Right lobe of liver (tissue), 6 donors: ENCODE results near the gene GNPTG. TPM values are rescaled to one million over a fixed set of nuclear protein-coding genes. Genes with fewer than 3 reads are reported as not detected.

Source experiments
- ATAC-seq, 4 donors: fragments of 200-7000 bp; cut with Tn5 transposase; one replicate each; pipeline ENCODE4 v1.9.1; 2020; ENCODE audit warnings: mild to moderate bottlenecking in 4 of 4, moderate library complexity in 4 of 4
- DNase-seq, 3 donors: peaks; one replicate each; pipeline ENCODE4 v3.0.0-alpha.2; 2020
- H3K27ac ChIP-seq, 3 donors: fragments of 200-600 bp; one replicate each; pipeline ENCODE4 v1.8.0; 2022
- H3K27me3 ChIP-seq, 2 donors: fragments of 200-600 bp; one replicate each; pipeline ENCODE4 v1.8.0; 2022
- H3K36me3 ChIP-seq, 4 donors: fragments of 200-600 bp; sonication (generic) in 1 of 4; one replicate each; pipeline versions ENCODE4 v1.5.1 to v1.8.0; 2017 to 2022; ENCODE audit warnings: control low read depth in 1 of 4
- H3K4me1 ChIP-seq, 4 donors: fragments of 200-600 bp; sonication (generic) in 1 of 4; one replicate each; pipeline versions ENCODE4 v1.5.1 to v1.8.0; 2017 to 2022; ENCODE audit warnings: control low read depth in 1 of 4
- H3K4me3 ChIP-seq, 3 donors: fragments of 200-600 bp; one replicate each; pipeline ENCODE4 v1.8.0; 2022
- H3K9me3 ChIP-seq, 4 donors: fragments of 200-600 bp; sonication (generic) in 1 of 4; one replicate each; pipeline versions ENCODE4 v1.5.1 to v1.8.0; 2017 to 2022; ENCODE audit warnings: control low read depth in 1 of 4
- CTCF ChIP-seq, 4 donors: fragments of 200-600 bp in 3 of 4; fragments of 450-650 bp in 1 of 4; IDR thresholded peaks; one replicate each; pipeline versions ENCODE4 v1.5.1 to v1.8.0; 2016 to 2022; ENCODE audit warnings: antibody characterized with exemption in 4 of 4, mild to moderate bottlenecking in 2 of 4
- POLR2A ChIP-seq: fragments of 450-650 bp; IDR thresholded peaks from one replicate; pipeline ENCODE4 v1.6.1; 2017; ENCODE audit warnings: antibody characterized with exemption, mild to moderate bottlenecking
- WGBS: methylation state at CpG from one replicate; pipeline ENCODE4 v1.1.6; 2018; ENCODE audit warnings: low coverage, low lambda C conversion rate; ENCODE audit not compliant: insufficient coverage; ENCODE audit errors: missing lambda C conversion rate; 5-methylcytosine and 5-hydroxymethylcytosine counted together
- intact Hi-C, 2 donors: fragments of 100-400 bp; cut with DNase I; formaldehyde crosslinking; loops; one replicate each; pipeline versions ENCODE4 v1.11.2 to v1.14.1; 2022
- total RNA-seq, 6 experiments: library from RNA; depleted of rRNA in 2 of 6; stranded (reverse); fragments of >200 nt in 2 of 6; fragmentation: NEBNext Ultra II Directional in 3 of 6; extraction: Animal tissue kit (Norgen Biotek cat#: 25700) in 3 of 6; gene quantifications; one replicate each; pipeline versions ENCODE4 v1.1.0 to v1.2.4, GENCODE V29; 2016 to 2023
- donor health status: DM: no; HTN: yes; CAD: no.
- donor health status: DM: no; HTN: no; CAD: no.
- donor health status: DM: no; HTN: no; CAD: no.
- donor health status: DM: no; HTN: yes; CAD: no.
- donor health status: DM: no; HTN: yes; CAD: no.

GNPTG gene
- total RNA-seq, 6 experiments from 2014 or later = 44.3 to 72.8 (median 63.0) TPM

GRCh38 chr16:1407753-1408152, 56.0 kb downstream of the GNPTG start:
- ATAC-seq = peak in 1 of 4 donors; percentile 13
- Histone ChIP-seq H3K27me3 (no peaks in the 10 kb centered on the region), H3K36me3 (peaks cover 0 to 5% (median 0%) of the 10 kb centered on the region in 4 donors), H3K4me3 (peak overlapping the region; percentile 9 to 49 (median 12)), H3K9me3 (no peaks in the 10 kb centered on the region), H3K4me1 (peaks cover 0 to 10% (median 0%) of the 10 kb centered on the region in 4 donors), H3K27ac (no peak overlapping the region)
- intact Hi-C loops = no loop called here
- 50% methylated on average over 5 of the region's 11 CpGs for WGBS
- TF ChIP-seq CTCF (IDR thresholded peaks at IDR 0.05) (no peak), POLR2A (no peak)
- no peak for DNase-seq

GRCh38 chr16:1408171-1408837, 56.6 kb downstream of the GNPTG start:
- ATAC-seq = peak; percentile 88 to 100 (median 98)
- intact Hi-C loops = no loop called here

GRCh38 chr16:1412847-1413246, 61.1 kb downstream of the GNPTG start:
- 100% methylated on average over 1 of the region's 2 CpGs for WGBS
- intact Hi-C loops = no loop called here
- TF ChIP-seq POLR2A (no peak), CTCF (IDR thresholded peaks at IDR 0.05) (no peak)
- peaks cover 0 to 6% (median 0%) of the 10 kb centered on the region in 4 donors for H3K4me1 ChIP-seq
- H3K27me3 ChIP-seq = no peaks in the 10 kb centered on the region
- H3K9me3 ChIP-seq = no peaks in the 10 kb centered on the region
- H3K36me3 ChIP-seq = no peaks in the 10 kb centered on the region
- H3K27ac ChIP-seq = no peak overlapping the region
- no peak overlapping the region for H3K4me3 ChIP-seq
- ATAC-seq (no peak), DNase-seq (no peak)

More at GRCh38 chr16:1408171-1408837, 56.6 kb downstream of the GNPTG start:
- TF ChIP-seq POLR2A = no peak
- TF ChIP-seq CTCF (IDR thresholded peaks at IDR 0.05) = no peak
- peak; percentile 93 to 94 (median 94) for DNase-seq
- Histone ChIP-seq H3K36me3 (no peaks in the 10 kb centered on the region), H3K27me3 (no peaks in the 10 kb centered on the region), H3K27ac (no peak overlapping the region), H3K9me3 (no peaks in the 10 kb centered on the region), H3K4me1 (peaks cover 0 to 10% (median 0%) of the 10 kb centered on the region in 4 donors), H3K4me3 (peak overlapping the region; percentile 9 to 49 (median 12))
- WGBS = 10% methylated on average over 13 of the region's 42 CpGs

Other genes starting within 250 kb of the GNPTG start
- gene CACNA1H, start 198.8 kb upstream of the GNPTG start, total RNA-seq = 10 to 100 TPM in 1 of 6 experiments, 1 to 10 TPM in 3, under 1 TPM in 2; 0.56 to 14.0 (median 5.0) TPM
- gene TPSG1, start 126.7 kb upstream of the GNPTG start, total RNA-seq = under 1 TPM in 3 of 6 experiments, not detected in 3; 0.20 to 0.43 (median 0.43) TPM
- 1 to 10 TPM in 2 of 6 experiments, under 1 TPM in 2, not detected in 2; 0.24 to 1.6 (median 0.83) TPM for gene TPSB2, start 121.7 kb upstream of the GNPTG start, total RNA-seq
- gene TPSAB1, start 111.2 kb upstream of the GNPTG start, total RNA-seq = 1 to 10 TPM in 1 of 6 experiments, under 1 TPM in 4, not detected in 1; 0.39 to 1.1 (median 0.81) TPM
- not detected for gene TPSD1, start 95.9 kb upstream of the GNPTG start, total RNA-seq
- 10 to 100 TPM; 25.0 to 48.0 (median 39.3) TPM for gene UBE2I, start 42.3 kb upstream of the GNPTG start, total RNA-seq
- gene BAIAP3, start 18.3 kb upstream of the GNPTG start, total RNA-seq = 1 to 10 TPM; 5.4 to 7.6 (median 5.8) TPM
- gene TSR3, start 53 bp upstream of the GNPTG start, total RNA-seq = 10 to 100 TPM; 20.7 to 66.5 (median 24.5) TPM
- 10 to 100 TPM in 4 of 6 experiments, 1 to 10 TPM in 2; 9.0 to 14.2 (median 12.0) TPM for gene UNKL, start 62.8 kb downstream of the GNPTG start, total RNA-seq
- gene UQCC4, start 68.8 kb downstream of the GNPTG start, total RNA-seq = 10 to 100 TPM in 1 of 6 experiments, 1 to 10 TPM in 5; 5.6 to 11.5 (median 6.0) TPM
- not detected for gene PERCC1, start 79.1 kb downstream of the GNPTG start, total RNA-seq
- 1 to 10 TPM in 2 of 6 experiments, under 1 TPM in 3, not detected in 1; 0.25 to 1.7 (median 0.79) TPM for gene CCDC154, start 92.6 kb downstream of the GNPTG start, total RNA-seq
- gene CLCN7, start 123.1 kb downstream of the GNPTG start, total RNA-seq = 10 to 100 TPM; 36.0 to 50.8 (median 40.8) TPM
- not detected for gene PTX4, start 137.0 kb downstream of the GNPTG start, total RNA-seq
- gene TELO2, start 141.4 kb downstream of the GNPTG start, total RNA-seq = 10 to 100 TPM in 5 of 6 experiments, 1 to 10 TPM in 1; 9.5 to 31.0 (median 20.8) TPM
- 10 to 100 TPM in 2 of 6 experiments, 1 to 10 TPM in 4; 4.7 to 18.7 (median 8.9) TPM for gene TMEM204, start 181.7 kb downstream of the GNPTG start, total RNA-seq